CD14-positive monocyte (primary cell): Measurements from ENCODE around the gene FAM210A. TPM values are rescaled to one million over a fixed set of nuclear protein-coding genes. Genes with fewer than 3 reads are reported as not detected.
A peak's percentile ranks its signal among the peaks of the same experiment; 100 is the strongest.

Source experiments
- DNase-seq, 3 donors: peaks; one replicate each; pipeline ENCODE4 v3.0.0-alpha.2; 2011 to 2022
- H2AFZ ChIP-seq: 2 replicates; pipeline ENCODE4 v1.6.0; 2012; ENCODE audit warnings: mild to moderate bottlenecking, low read depth, low read length, inconsistent platforms; ENCODE audit not compliant: insufficient read depth, poor library complexity, severe bottlenecking
- H3K27ac ChIP-seq, 2 donors: 1 replicate in 1 of 2; 2 replicates in 1 of 2; pipeline ENCODE4 v1.5.1; 2012 to 2013; ENCODE audit warnings: low read length in 2 of 2, control low read depth in 1 of 2, inconsistent platforms in 1 of 2, low read depth in 1 of 2, mild to moderate bottlenecking in 1 of 2
- H3K27me3 ChIP-seq, 2 donors: one replicate each; pipeline versions ENCODE4 v1.6.0 to v1.6.1; 2011 to 2013; ENCODE audit warnings: low read length in 2 of 2; ENCODE audit not compliant: control insufficient read depth in 2 of 2, insufficient read depth in 2 of 2
- H3K36me3 ChIP-seq, 2 donors: replicated peaks in 1 of 2; 1 replicate in 1 of 2; 2 replicates in 1 of 2; pipeline versions ENCODE4 v1.5.1 to v1.6.1; 2012 to 2013; ENCODE audit warnings: low read length in 2 of 2, control low read depth in 1 of 2, inconsistent platforms in 1 of 2, mild to moderate bottlenecking in 1 of 2; ENCODE audit not compliant: insufficient read depth in 2 of 2, control insufficient read depth in 1 of 2
- H3K4me1 ChIP-seq, 2 donors: 1 replicate in 1 of 2; 2 replicates in 1 of 2; pipeline versions ENCODE4 v1.5.1 to v1.6.1; 2012 to 2013; ENCODE audit warnings: low read length in 2 of 2, control low read depth in 1 of 2, inconsistent platforms in 1 of 2, mild to moderate bottlenecking in 1 of 2, moderate library complexity in 1 of 2; ENCODE audit not compliant: insufficient read depth in 2 of 2, control insufficient read depth in 1 of 2
- H3K4me2 ChIP-seq: replicated peaks from 2 replicates; pipeline ENCODE3; 2012; ENCODE audit warnings: low read length, moderate library complexity, mild to moderate bottlenecking; ENCODE audit not compliant: poor library complexity, severe bottlenecking; ENCODE audit errors: extremely low read depth
- H3K4me3 ChIP-seq, 3 experiments: fragments of 200-600 bp in 1 of 3; sonication (generic) in 1 of 3; replicated peaks in 1 of 3; 1 replicate in 2 of 3; 2 replicates in 1 of 3; pipeline ENCODE4 v1.5.1; 2011 to 2013; ENCODE audit warnings: low read length in 3 of 3, mild to moderate bottlenecking in 3 of 3, control low read depth in 2 of 3, low read depth in 2 of 3, inconsistent platforms in 1 of 3, moderate library complexity in 1 of 3
- H3K79me2 ChIP-seq: 2 replicates; pipeline ENCODE4 v1.6.0; 2012; ENCODE audit warnings: mild to moderate bottlenecking, control low read depth, inconsistent platforms, low read length, moderate library complexity; ENCODE audit not compliant: insufficient read depth
- H3K9ac ChIP-seq: 2 replicates; pipeline ENCODE4 v1.6.0; 2017; ENCODE audit warnings: low read length, mild to moderate bottlenecking; ENCODE audit not compliant: insufficient read depth, poor library complexity, severe bottlenecking
- H3K9me3 ChIP-seq, 2 donors: replicated peaks in 1 of 2; 1 replicate in 1 of 2; 2 replicates in 1 of 2; pipeline versions ENCODE4 v1.5.1 to v1.6.1; 2012 to 2013; ENCODE audit warnings: low read length in 2 of 2, control low read depth in 1 of 2; ENCODE audit not compliant: control insufficient read depth in 1 of 2, insufficient read depth in 1 of 2
- H4K20me1 ChIP-seq: 2 replicates; pipeline ENCODE4 v1.6.0; 2012; ENCODE audit warnings: mild to moderate bottlenecking, low read length, control low read depth, moderate library complexity; ENCODE audit not compliant: insufficient read depth
- H3K27ac Mint-ChIP-seq, 7 donors: one replicate each; pipeline ENCODE4 v1.8.0; 2020; ENCODE audit warnings: mild to moderate bottlenecking in 7 of 7, mixed read lengths in 7 of 7, moderate library complexity in 6 of 7, inconsistent platforms in 2 of 7
- H3K27me3 Mint-ChIP-seq, 3 donors: one replicate each; pipeline ENCODE4 v1.8.0; 2021 to 2022; ENCODE audit warnings: low read depth in 3 of 3, mild to moderate bottlenecking in 3 of 3, mixed read lengths in 3 of 3, moderate library complexity in 3 of 3, inconsistent platforms in 1 of 3
- H3K36me3 Mint-ChIP-seq, 2 donors: one replicate each; pipeline ENCODE4 v1.8.0; 2020; ENCODE audit warnings: mixed read lengths in 2 of 2, inconsistent platforms in 1 of 2, mild to moderate bottlenecking in 1 of 2
- H3K4me1 Mint-ChIP-seq: one replicate; pipeline ENCODE4 v1.8.0; 2020; ENCODE audit warnings: mild to moderate bottlenecking, mixed read lengths
- H3K4me3 Mint-ChIP-seq, 2 donors: one replicate each; pipeline ENCODE4 v1.8.0; 2020; ENCODE audit warnings: mild to moderate bottlenecking in 2 of 2, mixed read lengths in 2 of 2, moderate library complexity in 1 of 2
- H3K9me3 Mint-ChIP-seq, 7 donors: one replicate each; pipeline ENCODE4 v1.8.0; 2020 to 2022; ENCODE audit warnings: mixed read lengths in 7 of 7, mild to moderate bottlenecking in 6 of 7, moderate library complexity in 6 of 7, inconsistent platforms in 2 of 7
- WGBS: methylation state at CpG from one replicate; pipeline ENCODE4 v1.1.5; 2013; ENCODE audit warnings: missing lambda C conversion rate; ENCODE audit not compliant: insufficient coverage; 5-methylcytosine and 5-hydroxymethylcytosine counted together
- intact Hi-C, 2 donors: fragments of 100-400 bp; cut with micrococcal nuclease; formaldehyde crosslinking; loops; one replicate each; pipeline versions ENCODE4 v1.15.0 to v1.15.1; 2023
- polyA plus RNA-seq, 3 donors: library from polyadenylated mRNA; depleted of rRNA in 1 of 3; unstranded in 2 of 3; stranded (reverse) in 1 of 3; fragments of 300-500 nt in 2 of 3; fragments of >200 nt in 1 of 3; fragmentation: Illumina TruSeq in 2 of 3; gene quantifications; 1 replicate in 2 of 3; 2 replicates in 1 of 3; pipeline ENCODE4 v1.2.3, GENCODE V29; 2012 to 2021
- TF ChIP-seq, protein P1 (sequence below): fragments of 200-600 bp; IDR thresholded peaks from one replicate; pipeline ENCODE4 v1.8.0; 2022; ENCODE audit warnings: antibody characterized with exemption, mild to moderate bottlenecking

The FAM210A gene
- polyA plus RNA-seq, 3 donors: 2.8 to 6.9 (median 6.9) TPM

DNA sequence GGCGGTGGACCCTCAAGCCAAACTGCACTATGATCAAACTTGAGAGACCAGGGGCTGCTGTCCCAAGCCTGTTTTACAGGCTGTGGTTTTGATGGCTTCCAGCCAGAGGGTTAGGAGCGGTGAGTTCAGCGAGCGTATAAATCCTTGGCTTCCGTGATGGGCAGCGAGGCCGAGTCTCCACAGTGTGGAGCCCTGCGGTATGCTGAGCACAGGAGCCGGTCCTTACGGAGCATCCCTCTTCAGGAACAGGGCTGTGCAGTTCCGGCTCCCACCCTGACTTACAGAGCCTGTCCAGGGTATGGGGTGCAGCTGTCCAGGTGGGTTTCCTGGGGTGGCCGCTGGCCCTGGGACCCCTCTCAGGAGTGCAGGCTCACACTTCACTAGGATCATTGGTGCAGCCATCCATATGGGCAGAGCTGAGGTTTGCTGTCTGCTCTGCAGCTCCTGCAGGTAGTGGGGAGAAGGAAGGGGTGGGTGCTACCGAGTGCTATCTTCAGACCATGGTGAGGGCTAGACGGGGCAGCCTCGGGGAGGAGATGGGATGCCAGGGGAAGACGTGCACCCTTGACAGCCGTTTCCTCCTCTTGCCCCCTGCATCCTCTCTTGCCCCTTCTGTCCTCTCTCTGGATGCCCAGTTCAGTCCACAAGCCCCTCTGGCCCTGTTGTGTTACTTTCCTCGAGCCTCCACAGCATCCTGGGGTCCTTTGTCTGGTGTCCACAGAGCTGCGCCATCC is 104.3 kb downstream of the FAM210A start:
- no peaks in the 10 kb centered on the region for H3K27me3 ChIP-seq
- no peak for DNase-seq
- Mint-ChIP-seq H3K4me3 (no peak overlapping the region), H3K27ac (peak overlapping the region in 2 of 7 donors; percentile 62 to 63), H3K4me1 (peaks cover 14% of the 10 kb centered on the region), H3K9me3 (no peaks in the 10 kb centered on the region), H3K27me3 (peaks cover 0 to 2% (median 0%) of the 10 kb centered on the region in 3 donors), H3K36me3 (peaks cover 20 to 26% of the 10 kb centered on the region in 2 donors)
- intact Hi-C loops: loop anchor here (5.0 to 10.0 kb wide), 3 partner anchors 65 to 407 kb away; partner anchors contain the start of gene LDLRAD4 (in 1 of the 2)
- H3K4me1 ChIP-seq: peaks cover 17 to 19% of the 10 kb centered on the region in 2 donors
- no peak overlapping the region for H2AFZ ChIP-seq
- H3K9ac ChIP-seq: no peak overlapping the region
- no peak overlapping the region for H3K27ac ChIP-seq
- no peak overlapping the region for H3K4me3 ChIP-seq
- H3K9me3 ChIP-seq: no peaks in the 10 kb centered on the region
- WGBS: 89% methylated on average over 14 of the region's 19 CpGs
- TF ChIP-seq, protein P1, sequence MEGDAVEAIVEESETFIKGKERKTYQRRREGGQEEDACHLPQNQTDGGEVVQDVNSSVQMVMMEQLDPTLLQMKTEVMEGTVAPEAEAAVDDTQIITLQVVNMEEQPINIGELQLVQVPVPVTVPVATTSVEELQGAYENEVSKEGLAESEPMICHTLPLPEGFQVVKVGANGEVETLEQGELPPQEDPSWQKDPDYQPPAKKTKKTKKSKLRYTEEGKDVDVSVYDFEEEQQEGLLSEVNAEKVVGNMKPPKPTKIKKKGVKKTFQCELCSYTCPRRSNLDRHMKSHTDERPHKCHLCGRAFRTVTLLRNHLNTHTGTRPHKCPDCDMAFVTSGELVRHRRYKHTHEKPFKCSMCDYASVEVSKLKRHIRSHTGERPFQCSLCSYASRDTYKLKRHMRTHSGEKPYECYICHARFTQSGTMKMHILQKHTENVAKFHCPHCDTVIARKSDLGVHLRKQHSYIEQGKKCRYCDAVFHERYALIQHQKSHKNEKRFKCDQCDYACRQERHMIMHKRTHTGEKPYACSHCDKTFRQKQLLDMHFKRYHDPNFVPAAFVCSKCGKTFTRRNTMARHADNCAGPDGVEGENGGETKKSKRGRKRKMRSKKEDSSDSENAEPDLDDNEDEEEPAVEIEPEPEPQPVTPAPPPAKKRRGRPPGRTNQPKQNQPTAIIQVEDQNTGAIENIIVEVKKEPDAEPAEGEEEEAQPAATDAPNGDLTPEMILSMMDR: no peak
- no peaks in the 10 kb centered on the region for H3K79me2 ChIP-seq
- no peak overlapping the region for H3K4me2 ChIP-seq
- H3K36me3 ChIP-seq: no peaks in the 10 kb centered on the region
- H4K20me1 ChIP-seq: no peaks in the 10 kb centered on the region

DNA sequence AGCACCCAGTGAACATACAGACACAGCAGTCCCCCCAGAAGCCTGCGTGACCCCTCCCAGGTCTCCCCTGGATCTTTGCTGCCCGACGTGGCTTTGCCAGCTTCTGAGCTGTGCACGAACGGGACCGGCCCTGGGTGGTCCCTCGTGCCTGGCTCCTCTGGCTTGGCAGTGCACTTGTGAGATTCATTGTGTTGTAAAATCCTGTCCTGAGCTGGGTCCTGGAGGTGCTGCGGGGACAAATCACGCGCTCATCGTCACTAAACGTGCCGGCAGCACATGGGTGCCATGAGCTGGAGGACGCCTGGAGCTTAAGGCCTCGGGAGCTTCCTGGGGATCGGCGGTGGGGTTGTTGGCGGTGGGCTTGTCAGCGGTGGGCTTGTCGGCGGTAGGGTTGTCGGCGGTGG is 104.9 kb downstream of the FAM210A start:
- Histone ChIP-seq H3K36me3 (no peaks in the 10 kb centered on the region), H3K4me3 (no peak overlapping the region), H3K9ac (no peak overlapping the region), H3K27ac (no peak overlapping the region), H2AFZ (no peak overlapping the region), H4K20me1 (no peaks in the 10 kb centered on the region), H3K9me3 (no peaks in the 10 kb centered on the region), H3K4me2 (no peak overlapping the region), H3K27me3 (no peaks in the 10 kb centered on the region), H3K4me1 (peaks cover 17 to 19% of the 10 kb centered on the region in 2 donors), H3K79me2 (no peaks in the 10 kb centered on the region)
- Mint-ChIP-seq H3K36me3 (peaks cover 20 to 24% of the 10 kb centered on the region in 2 donors), H3K27ac (peak overlapping the region in 4 of 7 donors; percentile 19 to 62 (median 45)), H3K4me3 (no peak overlapping the region), H3K4me1 (peaks cover 14% of the 10 kb centered on the region), H3K9me3 (no peaks in the 10 kb centered on the region), H3K27me3 (peaks cover 0 to 5% (median 0%) of the 10 kb centered on the region in 3 donors)
- intact Hi-C loops: loop anchor here (5.0 to 10.0 kb wide), 3 partner anchors 64 to 407 kb away; partner anchors contain the start of gene LDLRAD4 (in 1 of the 2)
- TF ChIP-seq, protein P1: no peak
- WGBS: 97% methylated on average over 20 of the region's 23 CpGs
- no peak for DNase-seq
